ENCODE data around the gene KCNQ4.

Gene KCNQ4

DNA sequence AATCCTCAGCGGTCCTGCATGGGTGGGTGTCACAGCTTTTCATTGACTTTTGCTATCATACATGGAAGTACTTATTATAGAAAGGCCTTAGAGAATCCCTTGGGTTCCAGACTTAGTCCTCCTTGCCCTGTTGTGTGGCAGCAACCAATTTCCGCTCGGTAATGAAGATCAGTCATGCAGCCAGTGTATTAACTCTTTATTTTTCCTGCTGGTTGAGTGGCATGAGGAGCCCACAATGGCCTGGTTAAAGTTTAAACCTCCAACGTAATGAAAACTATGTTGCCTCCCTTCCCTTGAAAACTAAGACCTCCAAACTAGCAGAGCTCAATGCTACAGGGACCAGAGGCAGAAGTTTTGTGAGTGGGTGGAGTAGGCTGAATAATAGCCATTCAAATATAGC lies 58.6 kb downstream of the KCNQ4 start:
- DNase-seq, result no peak

DNA sequence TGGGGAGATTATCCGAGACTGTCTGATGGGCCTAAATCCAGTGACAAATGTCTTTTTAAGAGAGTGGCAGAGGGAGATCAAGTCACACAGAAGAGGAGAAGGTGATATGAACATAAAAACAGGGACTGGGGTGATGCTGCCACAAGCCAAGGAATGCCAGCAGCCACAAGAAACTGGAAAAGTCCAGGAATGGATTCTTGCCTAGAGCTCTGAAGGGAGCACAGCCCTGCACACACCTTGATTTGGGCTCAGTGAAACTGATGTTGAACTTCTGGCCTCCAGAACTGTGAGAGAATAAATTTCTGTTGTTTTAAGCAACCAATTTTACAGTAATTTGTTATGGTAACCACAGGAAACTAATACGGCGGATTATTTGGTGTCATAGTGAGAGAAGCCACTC lies 59.1 kb downstream of the KCNQ4 start:
- DNase-seq, result no peak

DNA sequence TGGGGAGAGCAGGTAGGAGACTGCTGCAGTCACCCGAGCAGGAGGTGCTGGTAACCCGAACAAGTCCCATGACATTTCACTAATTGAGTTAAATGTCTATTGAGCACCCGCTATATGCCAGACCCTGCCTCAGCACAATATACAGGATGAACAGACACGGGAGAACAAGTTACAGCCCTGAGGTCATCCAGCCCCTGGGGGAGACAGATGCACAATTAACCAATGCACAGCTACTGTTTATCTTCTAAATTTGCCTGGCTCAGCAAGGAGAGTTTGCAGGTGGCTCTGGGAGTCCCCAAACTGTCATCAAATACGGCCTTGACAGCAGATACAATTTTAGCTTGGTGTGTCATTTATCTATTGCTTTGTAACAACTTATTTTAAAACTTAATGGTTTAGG lies 60.5 kb downstream of the KCNQ4 start:
- DNase-seq, result no peak

DNA sequence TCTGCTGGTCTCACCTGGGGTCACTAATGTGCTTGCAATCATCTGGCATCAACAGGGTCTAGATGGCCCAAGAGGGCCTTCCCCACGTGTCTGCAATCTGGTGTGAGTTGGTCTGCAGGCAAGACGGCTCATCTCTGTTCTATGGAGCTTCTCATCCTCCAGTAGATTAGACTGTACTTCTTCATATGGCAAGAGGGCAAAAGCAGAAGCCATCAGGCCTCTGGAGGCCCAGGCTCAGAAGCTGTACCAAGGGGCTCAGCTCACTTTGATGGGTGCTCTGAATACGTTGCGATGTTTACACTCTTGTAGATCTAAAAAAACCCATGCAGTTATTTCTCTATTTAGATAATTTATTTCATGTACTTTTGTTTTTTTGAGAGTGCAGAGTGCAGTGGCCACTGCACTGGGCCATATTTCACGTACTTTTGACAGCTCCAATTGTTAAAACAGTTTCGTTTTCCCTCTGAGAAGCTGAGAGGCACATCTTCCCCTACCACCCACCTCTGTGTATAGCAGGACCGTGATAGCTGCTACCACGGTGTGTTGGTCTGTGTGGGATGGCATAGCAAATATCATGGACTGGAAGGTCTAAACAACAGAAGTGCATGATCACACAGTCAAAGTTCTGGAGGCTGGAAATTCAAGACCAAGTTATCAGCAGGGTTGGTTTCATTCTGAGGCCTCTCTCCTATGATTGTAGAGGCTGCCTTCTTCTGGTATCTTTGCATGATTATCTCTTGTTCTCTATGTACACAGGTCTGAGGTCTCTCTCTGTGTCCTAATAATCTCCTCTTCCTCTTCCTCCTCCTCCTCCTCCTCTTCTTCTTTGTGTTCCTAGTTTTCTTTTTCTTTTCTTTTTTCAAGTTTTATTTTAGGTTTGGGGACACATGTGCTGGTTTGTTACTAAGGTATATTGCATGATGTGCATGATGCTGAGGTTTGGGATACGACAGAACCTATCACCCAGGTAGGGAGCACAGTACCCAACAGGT lies 61.6 kb downstream of the KCNQ4 start:
- DNase-seq, result no peak

GRCh38 chr1:40845895-40846294 lies 62.3 kb downstream of the KCNQ4 start:
- DNase-seq, result no peak

DNA sequence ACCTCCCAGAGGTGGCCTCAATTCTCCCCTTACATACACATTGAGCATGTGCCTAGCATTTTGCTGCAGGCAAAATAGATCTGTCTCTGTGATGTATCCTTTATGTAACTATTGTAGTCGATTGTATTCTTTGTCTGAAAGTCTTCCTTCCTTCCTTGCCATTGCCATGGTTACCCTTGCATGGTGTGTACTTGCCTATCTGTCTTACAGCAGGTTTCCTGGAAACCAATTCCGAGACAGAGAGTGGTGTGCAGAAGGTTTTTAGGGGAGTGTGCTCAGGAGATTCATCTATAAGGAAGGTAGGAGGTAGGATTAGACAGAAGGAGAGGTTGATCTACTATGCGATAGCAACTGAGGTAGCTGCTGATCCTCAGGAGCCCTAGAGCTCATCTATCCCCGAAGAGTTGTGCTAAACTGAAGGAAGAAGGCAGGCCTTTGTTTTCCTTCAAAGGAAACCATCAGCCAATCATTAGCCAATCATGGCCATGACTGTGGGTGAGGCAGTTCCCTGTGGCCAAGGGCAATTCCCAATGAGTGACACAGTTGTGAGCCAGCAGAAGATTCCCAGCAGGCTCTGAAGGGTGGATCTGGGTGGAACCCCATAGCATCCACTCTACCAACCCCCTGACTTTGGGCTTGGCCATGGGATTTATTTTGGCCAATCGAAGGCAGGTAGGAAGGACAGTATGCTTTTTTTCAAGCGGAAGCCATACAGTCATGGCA lies 63.6 kb downstream of the KCNQ4 start:
- DNase-seq, result no peak

GRCh38 chr1:40848530-40849189 lies 65.1 kb downstream of the KCNQ4 start:
- DNase-seq, result peak; percentile 46 to 70

- peak; percentile 56 to 61 for DNase-seq
These were observed 66.4 kb downstream of the KCNQ4 start for GRCh38 chr1:40849801-40850592.

DNA sequence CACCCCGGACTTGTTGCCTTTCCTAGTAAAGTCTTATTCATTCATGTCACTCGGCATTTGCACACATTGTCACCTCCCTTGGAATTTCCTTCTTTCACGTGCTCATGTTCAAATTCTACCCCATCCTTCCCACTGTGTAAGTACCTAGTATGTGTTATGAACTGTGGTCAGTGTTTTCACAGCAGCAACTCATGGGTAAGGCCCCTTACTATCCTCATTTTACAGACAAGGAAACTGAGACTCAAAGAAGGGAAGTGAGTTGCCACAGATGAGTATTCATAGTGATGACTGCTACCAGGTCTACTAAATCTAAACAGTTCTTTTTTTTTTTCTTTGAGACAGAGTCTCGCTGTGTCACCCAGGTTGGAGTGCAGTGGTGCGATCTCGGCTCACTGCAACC lies 68.1 kb downstream of the KCNQ4 start:
- no peak for DNase-seq

- DNase-seq, result no peak
These were observed 69.7 kb downstream of the KCNQ4 start for GRCh38 chr1:40853113-40853884.

DNA sequence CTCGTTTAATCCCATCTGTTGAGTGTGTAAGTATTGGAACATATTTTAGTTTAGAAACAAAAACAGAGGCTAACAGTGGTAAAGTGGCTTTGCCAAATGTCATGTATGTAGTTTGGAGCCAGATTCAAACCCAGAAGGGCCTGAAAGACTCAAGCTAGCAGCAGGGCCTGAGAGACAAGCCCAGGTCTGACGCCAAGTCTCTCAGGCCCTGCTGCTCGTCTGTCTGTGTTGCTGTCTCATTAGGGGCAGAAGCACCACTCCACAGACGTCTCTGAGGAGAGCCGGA lies 70.2 kb downstream of the KCNQ4 start:
- no peak for DNase-seq

GRCh38 chr1:40855513-40855912 lies 71.9 kb downstream of the KCNQ4 start:
- no peak for DNase-seq

- DNase-seq, result no peak
These were observed 72.5 kb downstream of the KCNQ4 start for GRCh38 chr1:40856116-40856515.

- DNase-seq, result no peak
These were observed 73.2 kb downstream of the KCNQ4 start for GRCh38 chr1:40856656-40857302.

DNA sequence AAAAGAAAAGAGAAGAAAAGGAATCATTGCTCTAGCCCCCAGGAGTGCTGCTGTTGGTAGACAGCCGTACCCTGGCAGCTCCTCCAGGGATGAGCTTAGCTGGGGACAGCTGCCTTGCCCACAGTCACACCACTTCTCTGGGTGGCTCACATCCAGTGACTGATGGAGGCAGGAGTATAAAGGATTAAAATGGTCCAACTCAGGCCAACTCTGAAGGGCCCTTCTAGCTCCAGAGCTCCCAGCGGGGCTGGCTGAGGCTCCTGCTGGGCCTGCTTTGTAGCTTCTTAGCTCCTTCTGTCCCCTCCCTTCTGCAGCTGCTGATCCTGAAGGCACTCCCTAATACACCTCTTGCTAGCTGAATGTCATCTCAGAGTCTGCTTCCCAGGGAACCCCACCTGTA lies 74.2 kb downstream of the KCNQ4 start:
- DNase-seq, result no peak

DNA sequence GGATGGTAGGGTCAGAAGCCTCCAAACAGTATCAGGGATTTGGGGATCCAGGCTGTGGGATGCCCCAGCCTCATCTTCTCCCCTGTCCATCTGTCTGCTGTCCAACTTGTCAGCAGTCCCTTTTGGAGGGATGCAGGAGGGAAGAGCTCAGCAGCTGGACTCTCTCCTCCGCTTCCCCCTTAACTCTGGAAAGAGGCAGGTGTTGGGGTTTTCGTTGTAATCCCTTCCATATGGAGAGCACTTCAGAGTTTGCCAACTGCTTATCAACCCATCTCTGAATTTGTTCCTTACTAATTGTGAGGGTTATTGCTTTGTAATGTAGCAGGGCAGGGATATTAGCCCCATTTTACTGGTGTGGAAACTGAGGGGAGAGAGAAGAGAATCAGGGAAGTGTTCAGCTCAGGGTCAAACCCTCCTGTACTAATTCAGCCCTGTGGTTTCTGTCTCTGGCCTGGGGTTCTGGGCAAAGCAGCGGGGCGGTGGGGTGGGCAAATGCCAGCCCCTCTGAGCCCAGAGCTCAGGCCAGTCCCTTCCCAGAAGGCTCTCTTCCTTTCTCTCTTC lies 75.3 kb downstream of the KCNQ4 start:
- DNase-seq, result no peak

GRCh38 chr1:40860706-40861223 lies 77.2 kb downstream of the KCNQ4 start:
- peak; percentile 60 to 77 for DNase-seq

DNA sequence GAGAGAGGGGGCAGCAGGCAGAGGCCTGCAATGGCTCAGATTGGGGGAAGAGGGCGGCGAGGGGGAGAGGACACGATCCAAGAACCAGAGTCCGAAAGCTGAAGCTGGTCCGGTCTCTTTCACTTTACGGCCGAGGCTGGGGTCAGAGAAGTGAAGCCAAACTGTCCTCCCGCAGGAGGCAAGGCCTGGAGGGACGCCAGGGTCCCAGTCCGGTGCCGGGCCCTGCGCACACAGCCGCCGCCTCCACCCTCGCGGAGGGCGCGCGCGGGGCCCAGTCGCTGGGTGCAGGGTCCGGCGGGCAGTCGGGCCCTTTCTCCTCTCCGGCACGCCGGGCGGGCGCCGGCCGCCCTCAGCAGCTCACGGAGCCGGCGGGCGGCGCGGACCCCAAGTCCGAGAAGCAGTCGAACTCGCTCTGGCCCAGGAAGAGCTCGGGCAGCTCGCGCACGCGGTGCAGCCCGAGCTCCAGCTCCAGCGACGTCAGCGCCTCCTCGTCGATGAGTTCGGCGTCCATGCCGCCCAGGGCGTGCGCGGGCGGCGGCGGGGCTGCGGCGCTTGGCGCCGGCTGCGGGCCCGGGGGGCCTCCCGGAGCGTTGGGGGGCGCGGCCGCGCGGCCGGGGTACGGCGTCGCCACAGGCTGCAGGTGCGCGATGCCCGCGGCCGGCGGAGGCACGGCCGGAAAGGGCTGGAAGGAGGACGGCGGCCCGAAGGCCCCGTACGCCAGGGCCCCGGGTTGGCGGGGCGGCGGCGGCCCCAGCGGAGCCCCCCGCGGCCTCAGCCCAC lies 77.8 kb downstream of the KCNQ4 start:
- peak; percentile 19 to 57 for DNase-seq

GRCh38 chr1:40862008-40862863 lies 78.6 kb downstream of the KCNQ4 start, which contains the start of gene CITED4:
Gene CITED4 (minus strand): TSS chr1:40862363. CDS start chr1:40862127, 236 bp downstream.
- DNase-seq, result peak; percentile 95 to 97
